GM19438 (cell line): ENCODE results near the gene PDE2A.

Experiments
- ATAC-seq: cut with Tn5 transposase; IDR thresholded peaks from one replicate; pipeline ENCODE4 v1.9.1; 2021; ENCODE audit warnings: low read depth; ENCODE audit not compliant: unreplicated experiment

Gene PDE2A

DNA sequence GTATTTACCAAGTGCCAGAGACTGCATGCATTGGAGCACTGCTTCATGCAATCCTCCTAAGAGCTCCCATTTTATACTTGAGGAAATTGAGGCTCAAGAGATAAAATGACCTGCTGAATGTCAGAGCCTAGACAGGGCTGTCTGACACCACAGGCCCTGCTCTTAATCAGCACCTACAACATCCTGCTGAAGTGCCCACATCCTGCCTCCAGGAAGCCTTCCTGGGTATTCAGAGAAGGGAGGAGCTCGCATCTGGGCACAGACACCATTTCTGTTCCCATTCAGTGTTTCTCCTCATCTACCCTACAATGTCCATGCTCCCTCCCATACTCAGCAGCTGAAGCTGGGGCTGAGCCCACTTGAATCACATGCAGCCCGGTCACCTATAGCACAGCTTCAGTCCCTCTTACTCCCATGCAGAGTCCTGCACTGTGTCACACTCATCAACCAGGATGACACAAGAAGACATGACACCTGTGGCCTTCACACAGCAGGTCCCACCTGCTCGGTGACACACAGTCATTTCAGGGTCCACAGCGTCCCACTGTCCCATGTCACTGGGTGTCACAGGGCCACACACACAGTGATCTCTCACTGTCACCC is 53.1 kb downstream of the PDE2A start:
- ATAC-seq, result no peak

DNA sequence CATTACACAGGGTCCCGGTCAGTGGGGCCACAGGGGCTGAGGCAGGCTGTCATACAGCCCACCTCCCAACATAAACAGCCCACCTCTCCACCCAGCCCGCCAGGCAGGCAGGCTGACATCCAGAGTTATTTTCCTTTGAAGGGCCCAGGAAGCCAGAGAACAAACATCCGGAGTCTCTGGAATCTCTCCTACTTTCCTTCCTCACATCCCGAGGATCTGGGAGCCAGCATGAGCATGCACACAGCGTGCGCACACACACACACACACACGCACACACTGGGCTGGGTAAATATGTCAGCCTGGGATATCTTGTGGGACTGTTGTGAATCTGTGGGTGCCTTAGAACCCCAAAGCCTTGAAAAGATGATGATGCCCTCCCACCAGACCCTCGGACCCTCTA is 55.4 kb downstream of the PDE2A start:
- ATAC-seq, result no peak

DNA sequence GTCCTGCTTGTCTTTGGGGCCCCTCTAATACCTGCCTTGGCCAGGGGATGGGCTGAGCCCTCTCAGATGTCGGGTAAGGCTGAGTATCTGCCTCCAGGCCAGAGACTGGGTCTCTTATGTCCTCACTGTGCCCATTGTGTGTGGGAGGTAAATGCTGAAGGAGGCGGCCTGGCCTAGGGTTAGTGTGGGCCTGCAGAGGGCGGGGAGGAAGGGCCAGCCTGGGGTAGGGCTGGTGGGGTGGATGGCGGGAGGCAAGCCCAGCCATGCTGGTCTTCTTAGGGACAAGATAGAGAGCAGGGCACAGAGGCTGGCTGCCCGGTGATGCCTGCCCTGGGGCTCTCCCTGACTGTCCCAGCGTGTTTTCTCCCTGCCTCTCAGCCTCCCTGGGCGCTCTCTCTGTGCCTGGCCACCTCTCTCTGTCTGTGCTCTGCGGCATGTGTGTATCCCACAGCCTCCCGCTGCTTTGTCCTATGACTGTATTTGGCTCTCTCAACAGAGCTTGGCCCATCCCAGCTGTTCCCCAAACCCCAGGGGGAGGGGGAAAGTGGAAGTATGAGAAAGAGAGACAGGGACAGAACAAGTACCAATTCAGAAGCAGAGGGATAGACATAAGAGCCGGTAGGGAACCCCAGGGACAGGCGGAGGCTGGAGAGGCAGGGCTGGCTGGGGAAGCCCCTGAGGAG is 57.0 kb downstream of the PDE2A start:
- no peak for ATAC-seq

DNA sequence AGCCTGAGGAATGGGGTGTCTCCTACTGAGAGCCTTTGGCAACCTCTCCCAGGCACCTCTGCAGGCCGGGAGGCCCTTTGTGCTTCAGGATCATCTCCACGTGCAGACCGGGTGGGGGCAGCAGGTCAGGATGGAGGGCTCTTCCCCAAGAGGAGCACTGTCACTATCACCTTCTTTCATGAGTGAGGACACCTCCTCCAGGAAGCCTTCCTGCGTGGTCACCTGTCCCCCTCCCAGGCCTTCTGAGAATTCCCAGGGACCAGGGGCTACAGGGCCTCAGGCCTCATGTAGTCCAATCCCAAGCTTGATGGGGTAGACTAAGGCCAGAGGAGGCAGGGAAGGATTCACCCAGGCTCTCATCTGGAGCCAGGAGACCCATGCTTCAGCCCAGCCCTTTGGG is 57.6 kb downstream of the PDE2A start:
- ATAC-seq, result no peak

DNA sequence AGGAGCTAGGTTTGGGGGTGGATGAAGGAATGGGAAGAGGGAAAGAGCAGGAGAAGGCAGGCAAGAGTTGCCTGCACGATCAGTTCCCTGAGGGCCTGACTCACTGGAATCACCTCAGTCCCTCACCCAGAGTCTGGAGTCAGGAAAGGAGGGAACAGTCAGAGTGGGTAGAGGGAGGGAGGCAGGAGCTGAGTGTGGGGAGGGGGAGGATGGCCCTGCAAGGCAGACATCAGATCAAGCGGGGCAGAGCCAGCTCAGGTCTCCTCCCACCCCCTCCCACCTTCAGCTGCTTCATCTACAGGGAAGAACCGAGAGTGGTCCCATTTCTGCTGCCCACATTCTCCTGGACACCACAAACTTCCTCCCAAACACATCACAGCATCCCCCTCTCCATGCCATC is 58.9 kb downstream of the PDE2A start:
- ATAC-seq, result no peak

DNA sequence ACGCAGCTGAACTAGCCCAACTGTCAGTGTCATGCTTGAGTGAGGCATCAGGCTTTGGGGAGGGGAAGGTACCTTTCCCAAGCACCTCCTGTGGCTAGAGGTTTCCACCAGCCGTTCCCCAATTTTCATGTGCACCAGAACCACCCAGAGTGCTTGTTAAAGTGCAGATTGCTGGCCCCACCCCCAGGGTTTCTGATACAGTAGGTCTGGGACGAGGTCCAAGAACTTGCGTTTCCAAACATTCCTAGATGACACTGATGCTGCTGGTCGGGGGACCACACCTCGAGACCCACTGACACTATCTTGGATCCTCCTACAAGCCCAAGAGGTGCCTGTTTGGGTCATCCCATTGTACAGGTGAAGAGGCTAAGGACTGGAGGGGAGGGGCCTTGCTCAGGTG is 59.8 kb downstream of the PDE2A start:
- no peak for ATAC-seq

DNA sequence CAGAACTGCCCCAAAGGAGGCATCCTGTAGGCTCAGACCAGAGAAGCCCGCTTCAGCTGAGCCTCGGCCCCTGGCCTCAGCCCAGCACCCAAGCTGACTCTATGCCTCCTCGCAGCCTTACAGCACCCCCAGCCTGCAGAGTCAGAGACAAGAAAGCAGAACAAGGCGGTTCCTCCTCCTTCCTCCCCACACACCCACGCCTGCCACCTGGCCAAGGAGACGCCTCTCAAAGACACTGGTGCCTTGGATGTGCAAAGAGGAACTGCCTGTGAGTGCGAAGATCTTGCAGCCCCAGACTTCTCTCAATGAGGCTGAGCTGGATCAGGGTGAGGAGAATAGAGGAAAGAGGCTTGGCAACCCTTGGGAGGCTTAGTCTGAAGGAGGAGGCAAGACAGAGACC is 60.2 kb downstream of the PDE2A start:
- no peak for ATAC-seq

DNA sequence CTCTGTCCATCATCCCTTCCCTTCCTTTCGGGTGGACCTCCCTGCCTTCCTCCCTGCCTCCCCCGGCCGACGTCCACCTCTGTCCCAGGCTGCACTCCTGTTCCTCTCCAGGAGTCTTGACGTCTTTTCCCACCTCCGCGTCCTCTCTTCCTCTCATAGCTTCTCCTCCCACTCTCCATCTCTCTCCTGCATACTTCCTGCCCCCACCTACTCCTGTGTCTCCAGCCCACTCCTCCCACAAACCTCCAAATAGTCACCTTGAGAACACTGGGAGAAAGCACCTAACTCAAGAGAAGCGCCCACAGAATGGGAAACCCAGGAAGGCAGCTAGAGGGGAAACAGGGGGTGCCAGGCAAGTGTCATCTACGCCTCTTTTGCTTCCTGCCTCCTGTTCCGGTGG is 60.8 kb downstream of the PDE2A start:
- no peak for ATAC-seq

DNA sequence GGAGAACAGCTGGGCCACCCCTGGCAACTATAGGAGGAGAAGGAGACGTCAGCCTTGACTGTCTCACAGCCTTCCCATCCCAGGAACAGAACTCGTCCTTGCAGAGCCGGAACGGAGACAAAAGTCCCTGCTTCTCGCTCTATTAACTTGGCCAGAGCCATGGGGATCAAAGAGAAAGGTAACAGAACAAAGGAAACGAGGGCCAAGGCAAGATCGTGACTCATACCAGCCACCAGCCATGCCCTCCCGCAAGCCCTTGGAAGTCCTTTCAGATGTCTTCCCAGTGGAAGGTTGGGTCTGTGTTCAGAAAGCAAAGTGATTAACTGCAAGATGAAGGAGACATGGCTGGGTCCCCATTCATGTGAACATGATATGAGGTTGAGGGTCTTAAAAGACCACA is 64.7 kb downstream of the PDE2A start:
- no peak for ATAC-seq

DNA sequence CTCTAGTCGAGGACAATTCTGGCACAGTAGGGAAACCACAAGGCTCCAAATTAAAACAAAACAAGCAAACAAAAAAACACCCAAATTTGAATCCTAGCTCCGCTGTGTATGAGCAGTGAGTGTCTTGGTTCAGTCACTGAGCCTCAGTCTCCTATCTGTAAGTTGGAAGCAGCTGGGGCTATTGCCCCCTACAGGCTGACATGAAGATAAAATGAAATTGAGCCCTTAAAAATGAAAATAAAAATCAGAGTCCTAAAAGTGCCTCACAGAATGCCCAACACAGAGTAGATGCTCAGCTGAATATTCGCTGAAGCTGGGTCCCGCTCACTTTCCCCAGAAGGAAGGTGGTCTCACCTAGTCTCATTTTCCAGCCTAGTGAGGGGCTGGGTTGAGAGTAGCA is 65.2 kb downstream of the PDE2A start:
- ATAC-seq, result no peak

DNA sequence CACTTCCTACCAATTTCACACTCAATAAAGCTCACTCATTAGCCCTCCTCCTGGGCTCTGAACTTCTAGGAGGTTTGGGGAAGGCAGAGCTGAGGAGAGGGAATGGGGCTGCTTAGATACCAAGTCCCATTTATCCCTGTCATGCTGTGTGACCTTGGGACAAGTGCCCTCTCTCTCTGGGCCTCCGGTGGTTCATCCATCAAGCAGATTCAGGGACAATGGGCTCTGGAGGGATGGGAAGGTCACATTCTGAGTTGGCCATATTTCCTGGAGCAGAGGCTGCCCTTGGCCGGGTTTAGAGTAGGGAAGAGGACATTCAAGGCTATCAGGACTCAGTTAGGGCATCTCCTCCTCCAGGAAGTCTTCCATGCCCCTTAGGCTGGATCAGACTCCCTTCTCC is 66.7 kb downstream of the PDE2A start:
- no peak for ATAC-seq

DNA sequence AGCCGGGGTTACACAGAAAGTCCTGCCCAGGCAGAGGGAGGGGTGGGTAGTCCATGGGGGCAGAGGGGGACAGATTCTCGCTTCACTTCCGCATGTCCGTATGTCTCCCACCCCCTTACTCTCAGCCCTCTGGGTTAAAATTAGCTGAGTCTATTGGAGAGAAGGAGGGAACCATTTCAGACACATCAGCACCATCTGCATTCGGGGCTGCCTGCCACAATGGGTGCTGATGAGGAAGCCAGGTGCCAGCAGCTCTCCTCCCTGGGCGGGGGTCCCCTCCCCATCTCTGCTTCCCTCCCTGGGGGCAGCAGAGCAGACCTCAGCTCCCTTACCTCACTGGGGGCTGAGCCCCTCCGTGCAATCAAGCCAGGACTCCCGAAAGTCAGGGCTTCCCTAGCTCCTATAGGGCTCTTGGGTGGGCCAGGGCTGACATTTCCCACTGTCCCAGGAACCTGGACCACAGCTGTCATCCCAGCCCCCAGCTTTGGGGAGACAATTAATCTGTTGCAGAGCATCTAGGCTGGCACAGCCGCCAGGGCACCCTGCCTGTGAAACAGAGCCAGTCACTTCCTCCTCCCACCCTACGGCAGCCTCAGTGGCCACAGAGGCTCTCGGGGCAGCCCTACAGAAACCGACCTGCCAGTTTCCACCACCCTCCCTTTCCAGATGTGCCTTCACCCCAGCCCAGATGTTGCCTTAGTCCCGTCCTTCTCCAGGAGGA is 67.3 kb downstream of the PDE2A start:
- ATAC-seq, result no peak

DNA sequence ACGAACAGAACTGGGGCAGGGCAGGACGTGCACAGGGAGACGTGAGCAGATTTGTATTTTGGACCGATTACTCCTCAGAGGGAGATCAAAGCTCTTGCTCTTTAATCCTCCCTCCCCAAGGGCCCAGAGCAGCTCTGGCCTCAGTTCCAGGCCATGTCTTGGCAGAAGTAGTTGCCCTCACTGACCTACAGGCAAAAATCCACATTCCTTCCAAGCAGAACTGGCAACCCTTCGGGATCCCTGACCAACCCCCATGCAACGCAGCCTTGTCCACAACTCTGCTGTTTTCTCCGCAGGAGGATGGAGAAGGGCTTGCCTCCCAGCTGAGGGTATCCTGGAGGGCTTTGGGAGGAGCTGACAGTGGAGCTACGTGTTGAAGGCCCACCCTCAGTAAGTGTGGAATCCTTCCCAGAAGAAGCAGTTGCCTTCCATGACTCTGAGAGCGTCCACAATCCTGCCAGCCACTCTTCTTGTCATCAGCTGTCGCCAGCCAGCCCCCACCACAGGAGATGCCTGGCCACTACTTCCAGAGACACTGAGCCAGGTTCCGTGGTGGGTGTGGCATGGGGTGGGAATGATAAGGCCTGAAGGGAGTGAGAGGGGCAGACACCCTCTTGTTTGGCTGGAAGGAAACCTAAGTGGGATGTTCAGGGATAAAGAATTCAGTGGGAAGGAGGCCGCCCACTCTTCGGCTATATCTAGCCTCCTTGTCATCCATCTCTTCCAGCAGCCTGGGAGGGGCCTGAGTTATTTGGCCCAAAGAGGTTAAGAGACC is 68.1 kb downstream of the PDE2A start:
- ATAC-seq, result no peak

DNA sequence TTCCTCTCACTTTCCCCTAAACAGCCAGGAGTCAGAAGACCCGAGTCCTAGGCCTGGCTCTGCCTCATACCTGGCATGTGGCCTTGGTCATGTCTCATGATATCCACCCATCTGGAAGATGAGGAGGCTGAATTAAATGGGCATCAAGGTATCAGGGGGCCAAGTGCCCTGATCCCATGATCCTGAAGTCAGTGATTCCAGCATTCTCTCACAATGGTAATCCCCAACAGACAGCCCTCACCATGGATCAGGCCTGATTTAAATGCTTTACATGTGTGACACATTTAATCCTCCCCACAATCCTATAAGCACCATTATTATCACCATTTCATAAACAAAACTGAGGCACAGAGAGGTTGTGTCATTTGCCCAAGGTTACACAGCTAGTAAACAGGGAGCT is 70.0 kb downstream of the PDE2A start:
- no peak for ATAC-seq

DNA sequence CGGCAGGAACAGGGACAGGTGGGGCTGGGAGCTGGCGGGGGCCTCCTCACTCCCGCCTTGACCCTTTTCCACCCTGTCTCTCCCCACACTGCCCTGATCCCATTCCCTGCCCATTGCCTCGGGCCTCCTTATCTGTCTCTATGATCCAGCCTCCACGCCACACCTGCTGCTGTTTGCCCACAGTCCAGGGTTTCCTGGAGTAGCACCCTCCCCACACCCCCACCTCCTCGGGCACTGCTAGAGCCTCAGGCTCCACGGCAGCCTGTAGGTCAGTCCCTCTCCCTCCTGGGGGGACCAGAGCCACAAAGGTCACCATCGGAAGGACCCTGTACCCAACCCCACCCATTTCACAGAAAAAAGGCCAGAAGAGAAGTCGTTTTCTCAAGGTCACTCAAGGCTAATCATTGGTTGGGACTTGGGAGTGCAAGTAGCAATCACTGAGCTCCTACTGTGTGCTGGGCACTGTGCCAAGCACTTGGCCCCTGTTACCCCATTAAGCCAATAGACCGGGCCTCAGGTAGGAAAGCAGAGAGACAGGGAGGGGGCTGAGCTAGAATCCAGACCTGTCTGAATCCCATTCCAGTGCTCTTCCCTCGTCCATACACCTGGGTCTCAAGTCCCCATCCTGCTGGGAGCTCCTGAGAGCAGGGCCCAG is 71.8 kb downstream of the PDE2A start:
- no peak for ATAC-seq

DNA sequence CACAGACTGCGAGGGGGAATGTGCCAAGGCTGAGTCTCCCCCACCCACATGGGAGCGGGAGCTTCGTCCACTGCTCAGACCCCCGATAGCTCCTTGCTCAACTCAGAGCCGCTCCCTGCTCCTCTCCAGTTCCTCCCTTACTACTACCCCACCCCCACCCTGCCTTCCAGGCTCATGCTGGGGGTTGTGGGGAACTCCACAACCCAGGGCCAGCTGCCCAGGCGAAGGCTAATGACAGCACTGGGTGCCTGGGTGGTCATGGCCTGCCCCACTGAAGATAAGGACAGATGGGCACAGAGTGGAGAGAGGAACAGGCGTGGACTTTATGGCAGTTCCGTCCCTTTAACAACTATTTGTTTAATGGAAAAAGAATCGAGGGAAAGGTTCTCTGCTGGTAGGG is 73.7 kb downstream of the PDE2A start:
- ATAC-seq, result no peak

DNA sequence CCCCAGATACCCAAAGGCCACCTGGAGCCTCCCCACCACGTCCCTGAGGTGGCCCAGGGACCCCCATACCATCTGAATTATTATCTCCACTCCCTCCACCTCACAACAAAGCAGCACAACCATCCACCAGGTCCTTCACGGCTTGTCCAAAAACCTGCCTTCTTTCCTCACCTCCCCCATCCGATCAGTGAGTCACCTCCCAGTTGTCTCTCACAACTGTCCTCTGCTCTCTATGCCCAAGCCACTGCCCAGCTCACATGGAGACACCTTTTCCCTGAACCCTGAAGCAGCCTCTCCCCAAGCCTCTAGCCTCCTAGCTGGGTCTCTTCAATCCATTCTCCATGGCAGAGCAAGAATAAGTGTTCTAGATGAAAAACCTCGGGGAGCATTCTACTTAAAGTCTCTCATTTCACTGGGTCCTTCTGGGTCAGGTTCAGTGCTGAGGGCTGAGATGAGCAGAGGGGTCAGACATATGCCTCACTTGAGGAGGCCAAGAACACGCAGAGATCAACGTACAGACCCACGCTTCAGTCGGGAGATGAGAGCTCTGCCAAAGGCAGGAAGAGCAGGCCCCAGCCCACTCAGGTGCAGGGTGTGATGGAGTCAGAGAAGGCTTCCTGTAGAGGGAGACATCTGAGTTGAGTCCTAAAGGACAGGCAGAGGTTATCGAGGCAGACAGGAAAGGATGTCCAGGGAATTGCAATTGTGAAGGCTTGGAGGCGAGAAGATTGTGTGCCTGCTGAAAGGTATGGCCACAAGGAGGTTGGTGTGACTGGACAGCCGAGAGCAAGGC is 74.7 kb downstream of the PDE2A start:
- no peak for ATAC-seq

DNA sequence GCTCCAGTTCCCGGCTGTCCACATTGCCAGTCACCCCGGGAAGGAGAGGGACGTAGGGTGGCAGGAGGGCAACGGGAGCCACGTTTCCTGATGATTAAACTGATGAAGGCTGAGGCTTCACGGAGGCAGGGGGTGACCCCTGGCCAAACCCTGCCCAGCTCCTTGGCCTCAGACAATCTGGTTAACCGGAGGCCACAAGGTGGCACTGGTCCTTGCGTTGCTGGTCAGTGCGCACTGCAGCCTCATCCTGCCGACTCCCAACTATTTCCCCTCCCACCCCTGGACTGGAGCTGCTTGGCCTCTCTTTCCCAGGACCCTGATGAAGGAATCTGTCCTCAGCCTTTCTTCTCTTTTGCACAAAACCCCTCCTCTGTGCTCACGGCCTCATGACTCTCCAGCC is 75.3 kb downstream of the PDE2A start:
- no peak for ATAC-seq

DNA sequence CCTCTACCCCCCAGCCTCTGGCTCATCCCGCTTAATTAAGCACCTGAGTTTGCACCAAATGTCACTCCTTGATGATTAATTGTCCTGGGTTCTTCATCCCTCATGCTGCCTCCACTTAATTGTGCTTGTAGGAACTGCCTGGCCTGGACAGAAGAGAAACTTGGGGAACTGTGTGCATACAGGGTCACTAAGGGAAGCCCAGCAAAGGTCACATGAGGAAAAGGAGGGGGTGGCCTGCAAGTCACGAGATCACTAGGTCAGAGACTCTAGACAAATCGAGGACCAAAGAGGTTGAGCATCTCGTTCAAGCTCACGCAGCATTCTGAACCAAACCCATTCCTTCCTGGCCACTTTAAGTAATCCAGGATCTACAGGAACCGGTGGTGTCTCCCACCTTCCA is 75.8 kb downstream of the PDE2A start:
- no peak for ATAC-seq

DNA sequence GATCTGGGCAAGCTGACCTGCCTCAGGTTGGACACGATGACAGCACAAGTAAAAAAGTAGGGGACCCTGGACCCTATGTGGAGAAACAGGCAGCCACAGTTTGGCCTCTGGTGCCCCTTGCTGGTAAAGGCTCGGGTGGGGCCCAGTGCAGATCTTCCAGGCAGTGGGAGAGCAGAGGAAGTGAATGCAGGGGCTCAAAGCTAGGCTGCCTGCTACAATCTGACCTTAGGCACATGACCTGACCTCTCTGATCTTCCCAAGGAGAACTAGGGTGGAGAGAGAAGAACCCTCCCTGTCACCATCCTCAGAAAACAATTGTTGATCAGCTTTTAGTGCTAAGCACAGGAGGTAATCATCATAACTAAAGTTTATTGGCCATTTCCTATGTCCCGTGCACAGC is 76.5 kb downstream of the PDE2A start:
- ATAC-seq, result no peak
